NCI-H146 (cell line): Measurements from ENCODE around the gene SEMA4A.
A peak's percentile ranks its signal among the peaks of the same experiment; 100 is the strongest.
"Not testable (repeated sequence)": the region's sequence is repeated elsewhere in the genome, so short reads cannot be mapped to it uniquely, and the experiment has no call there.

Source experiments
- DNase-seq: peaks from one replicate; lab custom pipeline; 2025; lab: John Stamatoyannopoulos, UW

The SEMA4A gene

GRCh38 chr1:156194300-156194652 is 40.9 kb downstream of the SEMA4A start:
- DNase-seq, result peak; percentile 18

- DNase-seq, result no peak
Observed at GRCh38 chr1:156195853-156196252, 42.5 kb downstream of the SEMA4A start.

GRCh38 chr1:156196445-156196844 is 43.1 kb downstream of the SEMA4A start:
- DNase-seq, result no peak

GRCh38 chr1:156198831-156199349 is 45.5 kb downstream of the SEMA4A start:
- no peak for DNase-seq

- no peak for DNase-seq
Observed at GRCh38 chr1:156200044-156200443, 46.7 kb downstream of the SEMA4A start.

GRCh38 chr1:156203331-156203730 is 49.9 kb downstream of the SEMA4A start:
- DNase-seq, result no peak

- no peak for DNase-seq
Observed at GRCh38 chr1:156204686-156205085, 51.3 kb downstream of the SEMA4A start.

GRCh38 chr1:156211243-156211642 is 57.9 kb downstream of the SEMA4A start:
- DNase-seq, result no peak

- DNase-seq, result no peak
Observed at GRCh38 chr1:156212130-156212529, 58.7 kb downstream of the SEMA4A start.

GRCh38 chr1:156212833-156213643 is 59.7 kb downstream of the SEMA4A start, which contains the start of gene PMF1:
Gene PMF1 (plus strand): TSS chr1:156213007. CDS start chr1:156213016, 9 bp downstream.
- DNase-seq, result peak; percentile 97

GRCh38 chr1:156213644-156213966 is 60.2 kb downstream of the SEMA4A start:
- no peak for DNase-seq

GRCh38 chr1:156214024-156214748 is 60.8 kb downstream of the SEMA4A start:
- DNase-seq, result no peak

GRCh38 chr1:156216361-156217086 is 63.1 kb downstream of the SEMA4A start:
- DNase-seq, result not testable (repeated sequence)

GRCh38 chr1:156217871-156218270 is 64.5 kb downstream of the SEMA4A start:
- no peak for DNase-seq

GRCh38 chr1:156220226-156220625 is 66.8 kb downstream of the SEMA4A start:
- DNase-seq, result no peak

- no peak for DNase-seq
Observed at GRCh38 chr1:156221986-156222692, 68.8 kb downstream of the SEMA4A start.

- no peak for DNase-seq
Observed at GRCh38 chr1:156225677-156226014, 72.3 kb downstream of the SEMA4A start.

- no peak for DNase-seq
Observed at GRCh38 chr1:156226116-156226538, 72.7 kb downstream of the SEMA4A start.

GRCh38 chr1:156226782-156227181 is 73.4 kb downstream of the SEMA4A start:
- DNase-seq, result no peak
